ENCODE measurements around the gene GATB. TPM values are rescaled to one million over a fixed set of nuclear protein-coding genes. Genes with fewer than 3 reads are reported as not detected.

Gene GATB
- total RNA-seq, 4 donors from 2014 or later: 34.3 to 66.3 (median 47.2) TPM

- no peaks in the 10 kb centered on the region for H3K9me3 ChIP-seq
- peaks cover 60% of the 10 kb centered on the region for H3K36me3 ChIP-seq
- no peak for TF ChIP-seq CTCF (IDR thresholded peaks at IDR 0.05)
- WGBS: 93% methylated on average over 3 of the region's 3 CpGs
- H3K4me3 ChIP-seq: no peak overlapping the region
- H3K27ac ChIP-seq: no peak overlapping the region
- no peaks in the 10 kb centered on the region for H3K4me1 ChIP-seq
- H3K27me3 ChIP-seq: no peaks in the 10 kb centered on the region
- DNase-seq (ENCODE audit: low spot score in 2 of 2): no peak
Measured at GRCh38 chr4:151703401-151703800, 57.4 kb downstream of the GATB start.

GRCh38 chr4:151702256-151702655 lies 58.6 kb downstream of the GATB start:
- TF ChIP-seq POLR2A (IDR thresholded peaks at IDR 0.05) (no peak), POLR2AphosphoS5 (IDR thresholded peaks at IDR 0.05) (no peak), EP300 (IDR thresholded peaks at IDR 0.05) (no peak), CTCF (IDR thresholded peaks at IDR 0.05) (no peak)
- WGBS: 79% methylated on average over 4 of the region's 4 CpGs
- peaks cover 54% of the 10 kb centered on the region for H3K36me3 ChIP-seq
- H3K27ac ChIP-seq: no peak overlapping the region
- no peak for DNase-seq (ENCODE audit: low spot score in 2 of 2)
- no peaks in the 10 kb centered on the region for H3K27me3 ChIP-seq
- H3K4me1 ChIP-seq: no peaks in the 10 kb centered on the region
- H3K9me3 ChIP-seq: no peaks in the 10 kb centered on the region
- H3K4me3 ChIP-seq: no peak overlapping the region

- Histone ChIP-seq H3K4me3 (no peak overlapping the region), H3K4me1 (no peaks in the 10 kb centered on the region), H3K27me3 (no peaks in the 10 kb centered on the region), H3K36me3 (peaks cover 48% of the 10 kb centered on the region), H3K9me3 (no peaks in the 10 kb centered on the region), H3K27ac (no peak overlapping the region)
- 84% methylated on average over 12 of the region's 16 CpGs for WGBS
- DNase-seq (ENCODE audit: low spot score in 2 of 2): no peak
- TF ChIP-seq EP300 (IDR thresholded peaks at IDR 0.05) (no peak), POLR2A (IDR thresholded peaks at IDR 0.05) (no peak), CTCF (IDR thresholded peaks at IDR 0.05) (no peak), POLR2AphosphoS5 (IDR thresholded peaks at IDR 0.05) (no peak)
Measured at GRCh38 chr4:151700566-151701316, 60.1 kb downstream of the GATB start.

- Histone ChIP-seq H3K27me3 (no peaks in the 10 kb centered on the region), H3K27ac (no peak overlapping the region), H3K36me3 (peaks cover 37% of the 10 kb centered on the region), H3K4me3 (no peak overlapping the region), H3K4me1 (no peaks in the 10 kb centered on the region), H3K9me3 (no peaks in the 10 kb centered on the region)
- DNase-seq (ENCODE audit: low spot score in 2 of 2): no peak
- 94% methylated on average over 6 of the region's 6 CpGs for WGBS
- TF ChIP-seq POLR2A (IDR thresholded peaks at IDR 0.05): no peak
- no peak for TF ChIP-seq EP300 (IDR thresholded peaks at IDR 0.05)
- TF ChIP-seq CTCF (IDR thresholded peaks at IDR 0.05): no peak
- TF ChIP-seq POLR2AphosphoS5 (IDR thresholded peaks at IDR 0.05): no peak
Measured at GRCh38 chr4:151698213-151698612, 62.6 kb downstream of the GATB start.

- peaks cover 28% of the 10 kb centered on the region for H3K4me1 ChIP-seq
- H3K4me3 ChIP-seq: no peak overlapping the region
- no peaks in the 10 kb centered on the region for H3K27me3 ChIP-seq
- H3K36me3 ChIP-seq: peaks cover 11% of the 10 kb centered on the region
- H3K9me3 ChIP-seq: no peaks in the 10 kb centered on the region
- no peak overlapping the region for H3K27ac ChIP-seq
- no peak for DNase-seq (ENCODE audit: low spot score in 2 of 2)
- TF ChIP-seq CTCF (IDR thresholded peaks at IDR 0.05): no peak
- WGBS: 84% methylated on average over 13 of the region's 13 CpGs
Measured at GRCh38 chr4:151694961-151695720, 65.7 kb downstream of the GATB start.
